ENCODE measurements around the gene TAC1. TPM values are rescaled to one million over a fixed set of nuclear protein-coding genes. Genes with fewer than 3 reads are reported as not detected.

Gene TAC1
- total and polyA plus RNA-seq, 2 donors (not counting 3 experiments of a cell fraction or from before 2014, with no cell fraction given), result not detected

GRCh38 chr7:97770850-97771249, 39.0 kb downstream of the TAC1 start:
- intact Hi-C loops (cut with micrococcal nuclease) (no loop called here), dilution Hi-C loops (cut with MboI; ENCODE audit: extremely low pct_ligation_motif_present, low sequenced_read_pairs) (no loop called here)
- Histone ChIP-seq H3K36me3 (ENCODE audit: control insufficient read depth in 2 of 2, extremely low read depth in 1 of 2, insufficient read depth in 2 of 2, low read length in 2 of 2) (no peaks in the 10 kb centered on the region), H3K9ac (replicated peaks; ENCODE audit: extremely low read depth, insufficient read depth, low read length) (no peak overlapping the region), H4K20me1 (replicated peaks; ENCODE audit: control insufficient read depth, extremely low read depth, insufficient read depth, low read length) (no peaks in the 10 kb centered on the region), H3K4me1 (ENCODE audit: control insufficient read depth, extremely low read depth, insufficient read depth, low read length) (no peaks in the 10 kb centered on the region), H3K9me3 (replicated peaks; ENCODE audit: control insufficient read depth, insufficient read depth, low read length) (no peaks in the 10 kb centered on the region), H2AFZ (ENCODE audit: low read depth, low read length) (no peak overlapping the region), H3K79me2 (ENCODE audit: control insufficient read depth, insufficient read depth, low read length) (no peaks in the 10 kb centered on the region), H3K4me2 (ENCODE audit: insufficient read depth, low read length) (no peak overlapping the region), H3K27me3 (ENCODE audit: control insufficient read depth in 2 of 2, insufficient read depth in 2 of 2, low read length in 2 of 2) (no peaks in the 10 kb centered on the region), H3K27ac (ENCODE audit: insufficient read depth, low read depth, low read length) (no peak overlapping the region), H3K4me3 (replicated peaks in 1 of 3; ENCODE audit: insufficient read depth in 1 of 3, low read depth in 1 of 3, low read length in 3 of 3) (no peak overlapping the region), H3K9me1 (replicated peaks; ENCODE audit: control insufficient read depth, extremely low read depth, insufficient read depth, low read length) (no peaks in the 10 kb centered on the region)
- ChIA-PET CTCF (no interaction called here), POLR2A (no interaction called here)
- DNase-seq (ENCODE audit: low read depth, low spot score) (no peak), FAIRE-seq (no peak)
- no TSS peak for BruUV-seq (replicated peaks)
- no peak for TF ChIP-seq POLR2A (IDR thresholded peaks at IDR 0.05; ENCODE audit: low read depth, low read length)
- TF ChIP-seq POLR2AphosphoS5 (IDR thresholded peaks at IDR 0.05; ENCODE audit: insufficient read depth, low read depth, low read length), result no peak
- no peak for TF ChIP-seq FOS (IDR thresholded peaks at IDR 0.05; ENCODE audit: borderline replicate concordance, insufficient read depth, low read length)
- no peak for TF ChIP-seq CTCF (IDR thresholded peaks at IDR 0.05; ENCODE audit: extremely low read depth in 1 of 2, insufficient read depth in 1 of 2, low read depth in 1 of 2, low read length in 2 of 2)
- no peak for TF ChIP-seq MYC (IDR thresholded peaks at IDR 0.05; ENCODE audit: low read depth, low read length)
- no peak for TF ChIP-seq JUN (IDR thresholded peaks at IDR 0.05; ENCODE audit: borderline replicate concordance, insufficient read depth, insufficient read length, low read depth)
- no peak for TF ChIP-seq MAX (IDR thresholded peaks at IDR 0.05; ENCODE audit: insufficient read depth, insufficient read length)
- no peak for TF ChIP-seq EZH2 (IDR thresholded peaks at IDR 0.05; ENCODE audit: borderline replicate concordance, low read depth, low read length, severe bottlenecking)
- TF ChIP-seq GATA2 (IDR thresholded peaks at IDR 0.05; ENCODE audit: insufficient read depth, insufficient read length, low read depth, low read length), result no peak

Data from endothelial cell of umbilical vein (primary cell).